GM18870 (cell line): ENCODE results near the gene LAMA3.
"Not testable (repeated sequence)": the region's sequence is repeated elsewhere in the genome, so short reads cannot be mapped to it uniquely, and the experiment has no call there.

Source experiments
- ATAC-seq: cut with Tn5 transposase; IDR thresholded peaks from one replicate; pipeline ENCODE4 v1.9.1; 2021; ENCODE audit warnings: moderate library complexity; ENCODE audit not compliant: unreplicated experiment

Gene LAMA3

DNA sequence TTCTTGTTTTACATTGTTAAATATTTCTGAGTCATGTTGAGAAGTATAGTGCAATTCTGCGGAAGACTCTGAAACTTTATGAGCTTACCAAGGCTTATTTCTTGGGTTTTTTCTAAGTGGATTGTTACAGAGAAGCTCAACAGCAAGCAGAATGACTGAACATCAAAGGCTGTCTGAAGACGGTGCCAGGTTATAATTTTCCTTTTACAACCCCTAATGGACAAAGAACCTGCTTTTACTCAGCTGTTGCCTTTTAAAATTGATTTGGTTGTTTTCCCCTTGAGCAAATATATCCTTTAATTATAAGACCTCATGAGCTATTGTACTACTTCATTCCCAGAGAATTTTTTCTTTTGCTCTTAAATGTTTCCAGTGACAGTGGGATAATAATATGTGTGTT is 41.6 kb downstream of the LAMA3 start:
- no peak for ATAC-seq

DNA sequence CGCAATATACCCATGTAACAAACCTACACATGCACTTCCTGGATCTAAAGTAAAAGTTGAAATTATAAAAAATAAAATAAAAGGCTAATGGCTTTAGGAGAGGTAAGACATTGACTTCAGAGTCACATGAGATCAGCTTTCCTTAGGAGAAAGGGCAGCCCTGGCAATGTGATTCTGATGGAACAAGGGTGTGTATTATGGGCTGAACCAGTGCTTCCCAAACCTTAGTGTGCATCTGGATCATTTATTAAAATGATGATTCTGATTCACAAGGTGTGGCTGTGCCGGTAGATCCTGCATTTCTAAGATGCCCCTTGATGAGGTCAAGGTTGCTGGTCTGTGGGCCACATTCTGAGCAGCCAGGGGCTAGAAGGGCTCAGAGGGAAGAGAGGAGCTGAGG is 42.6 kb downstream of the LAMA3 start:
- no peak for ATAC-seq

DNA sequence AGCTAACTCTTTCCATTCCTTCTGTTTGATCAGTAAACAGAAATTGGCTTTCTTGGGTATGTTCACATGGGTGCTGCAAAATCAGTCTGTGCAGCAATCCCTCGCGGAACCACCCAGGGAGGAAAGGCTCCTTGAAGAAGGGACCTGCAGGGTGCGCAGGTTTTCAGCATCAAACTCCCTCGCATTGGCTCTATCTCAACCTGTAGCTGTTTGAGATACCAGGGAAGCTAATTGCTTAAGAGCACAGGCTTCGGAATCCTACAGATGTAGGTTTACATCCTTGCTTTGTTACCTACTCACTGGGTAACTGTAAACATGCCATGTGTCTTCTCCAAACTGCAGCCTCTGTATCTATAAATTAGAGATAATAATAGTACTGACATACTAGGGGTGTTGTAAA is 43.2 kb downstream of the LAMA3 start:
- ATAC-seq: no peak

DNA sequence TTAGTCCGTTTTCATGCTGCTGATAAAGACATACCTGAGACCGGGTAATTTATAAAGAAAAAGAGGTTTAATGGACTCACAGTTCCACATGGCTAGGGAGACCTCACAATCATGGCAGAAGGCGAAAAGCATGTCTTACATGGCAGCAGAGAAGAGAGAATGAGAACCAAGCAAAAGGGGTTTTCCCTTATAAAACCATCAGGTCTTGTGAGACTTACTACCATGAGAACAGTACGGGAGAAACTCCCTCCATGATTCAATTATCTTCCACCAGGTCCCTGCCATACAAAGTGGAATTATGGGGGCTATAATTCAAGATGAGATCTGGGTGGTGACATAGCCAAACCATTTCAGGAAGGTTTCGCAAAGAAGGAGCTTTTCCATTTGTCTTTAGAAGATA is 44.0 kb downstream of the LAMA3 start:
- ATAC-seq: not testable (repeated sequence)

DNA sequence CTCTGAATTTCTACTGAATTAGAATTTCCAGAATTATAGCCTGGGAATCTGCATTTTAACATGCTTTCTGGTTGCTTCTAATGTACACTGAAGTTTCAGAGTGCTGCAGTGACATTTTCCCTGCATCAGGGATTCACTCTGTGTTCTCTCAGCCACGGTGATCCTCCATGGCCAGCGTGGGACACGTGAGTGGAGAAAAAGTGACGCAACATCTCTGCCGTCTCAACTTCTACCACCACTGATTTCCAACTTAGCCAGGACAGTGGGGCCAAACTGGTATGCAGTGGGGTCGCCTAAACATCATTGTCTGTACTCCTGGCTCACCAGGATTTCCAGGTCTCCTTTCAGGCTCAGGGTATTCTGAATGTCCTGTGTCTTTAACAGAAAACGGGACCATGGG is 44.6 kb downstream of the LAMA3 start:
- no peak for ATAC-seq

DNA sequence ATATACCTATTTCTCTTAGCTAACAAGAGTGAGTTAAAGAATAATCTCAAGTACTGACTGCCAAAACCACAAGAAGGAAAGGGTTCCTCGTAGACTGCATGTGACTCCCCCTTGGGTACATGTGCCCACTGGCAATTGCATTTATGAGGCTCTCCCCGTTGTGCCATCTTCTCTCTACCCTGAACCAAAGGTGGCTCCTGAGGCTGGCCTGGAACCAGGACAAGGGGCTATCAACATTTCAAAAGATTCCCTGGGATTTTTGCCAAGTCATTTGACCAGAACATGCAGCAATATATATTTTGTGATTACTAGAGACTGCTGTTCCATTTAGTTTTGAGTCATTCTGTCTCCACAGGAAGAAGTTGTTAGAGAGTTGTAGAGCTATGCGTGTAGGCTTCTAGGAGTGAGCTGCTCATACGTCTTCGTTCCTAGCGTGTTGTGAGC is 45.8 kb downstream of the LAMA3 start:
- ATAC-seq: peak; percentile 63

DNA sequence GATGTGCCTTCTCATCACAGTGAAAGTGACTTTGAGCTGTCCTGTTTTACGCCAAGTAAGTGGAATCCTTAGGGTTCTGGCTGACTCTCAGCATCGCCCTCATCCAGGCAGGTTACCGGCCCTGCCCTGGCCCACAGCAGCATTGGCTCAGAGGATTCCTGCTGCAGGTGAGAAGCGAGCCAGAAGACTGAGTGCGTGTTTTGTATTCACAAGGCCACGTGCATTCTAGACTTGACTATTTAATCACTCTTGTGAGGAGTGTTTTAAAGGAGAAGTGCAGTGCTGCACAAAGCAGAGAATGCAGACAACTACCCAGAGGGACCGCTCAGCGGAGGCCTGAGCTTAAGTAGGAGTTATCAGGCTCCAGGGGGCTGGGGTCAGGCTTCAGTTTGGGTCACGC is 48.3 kb downstream of the LAMA3 start:
- no peak for ATAC-seq

DNA sequence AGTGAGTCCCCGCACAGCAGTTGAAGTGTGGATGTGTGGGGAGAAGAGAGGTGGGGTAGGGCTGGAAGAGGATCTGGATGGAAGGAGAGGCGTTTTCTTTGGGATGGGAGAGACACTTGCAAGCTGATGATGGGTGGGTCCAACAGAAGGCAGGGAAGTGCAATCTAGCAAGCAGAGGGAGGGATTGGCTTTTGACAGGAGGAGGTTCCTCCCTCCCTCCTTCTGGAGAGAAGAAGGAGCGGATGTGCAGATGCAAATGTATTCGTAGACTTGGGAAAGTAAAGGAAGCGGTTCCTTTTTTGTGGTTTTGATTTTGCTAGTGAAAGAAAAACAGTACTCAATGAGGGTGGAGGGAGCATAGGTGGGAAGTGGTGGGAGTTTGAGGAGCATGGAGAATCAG is 48.9 kb downstream of the LAMA3 start:
- no peak for ATAC-seq

DNA sequence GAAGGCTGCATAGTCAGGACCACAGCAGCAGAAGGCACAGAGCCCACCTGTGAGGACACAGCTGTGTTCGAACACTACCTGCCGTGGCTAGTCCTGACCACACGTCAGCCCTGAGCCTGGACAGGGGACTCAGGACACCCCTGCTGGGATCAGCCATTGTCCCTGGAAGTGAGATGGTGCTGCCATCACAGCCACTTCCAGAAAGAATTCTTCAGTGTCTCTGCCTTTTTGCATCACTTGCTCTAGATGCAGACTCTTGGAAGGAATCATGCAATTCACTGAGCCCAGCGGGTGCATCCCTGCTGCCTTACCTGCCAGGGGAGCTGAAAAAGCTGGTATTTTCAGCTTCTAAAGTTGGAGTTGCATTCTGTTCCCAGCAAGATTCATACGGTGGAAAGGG is 49.3 kb downstream of the LAMA3 start:
- ATAC-seq: no peak

DNA sequence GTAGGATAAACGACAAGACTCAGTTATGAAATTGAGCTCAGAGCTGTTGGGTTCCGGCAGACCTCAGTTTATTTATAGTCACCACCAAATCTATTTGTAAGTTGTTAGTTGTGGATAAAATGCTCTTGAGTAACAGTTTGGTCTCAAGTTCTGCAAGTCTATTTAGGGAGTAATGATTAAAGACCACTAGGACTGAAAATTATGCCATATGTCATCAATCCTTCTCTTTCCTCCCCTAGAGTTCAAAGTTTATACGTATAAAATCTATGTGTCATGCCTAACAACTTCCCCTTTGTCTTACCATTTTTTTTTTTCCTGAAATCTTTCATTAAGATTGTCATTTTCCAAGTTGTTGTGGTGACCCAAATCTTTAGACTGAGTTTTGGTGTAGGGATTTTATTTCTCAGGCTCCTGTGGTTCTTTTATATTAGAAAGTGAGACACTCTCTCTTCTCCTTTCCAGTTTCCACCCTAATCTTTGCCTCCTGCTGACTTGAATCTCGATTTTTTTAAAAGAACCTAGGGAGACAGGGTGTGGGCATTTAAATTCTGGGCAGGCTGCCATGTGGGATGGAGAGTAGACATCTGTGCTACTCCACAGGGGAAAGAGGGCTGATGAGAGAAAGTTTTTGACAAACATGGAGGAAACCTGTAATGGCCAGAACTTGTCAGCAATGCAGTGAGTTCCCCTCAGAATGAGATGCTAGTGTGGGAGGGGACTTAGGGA is 51.0 kb downstream of the LAMA3 start:
- no peak for ATAC-seq

DNA sequence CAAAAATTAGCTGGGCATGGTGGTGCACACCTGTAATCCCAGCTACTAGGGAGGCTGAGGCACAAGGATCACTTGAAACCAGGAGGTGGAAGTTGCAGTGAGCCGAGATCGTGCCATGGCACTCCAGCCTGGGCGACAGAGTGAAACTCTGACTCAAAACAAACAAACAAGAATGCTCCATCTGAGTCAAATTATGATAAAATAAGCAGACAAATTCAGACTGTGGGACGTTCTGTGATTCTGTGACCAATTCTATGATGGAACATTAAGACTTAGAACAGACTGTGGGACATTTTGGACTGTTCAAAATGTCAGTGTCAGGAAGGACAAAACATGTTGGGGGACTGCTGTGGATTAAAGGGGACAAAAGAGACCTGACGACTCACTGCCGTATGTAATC is 52.7 kb downstream of the LAMA3 start:
- ATAC-seq: peak; percentile 50

DNA sequence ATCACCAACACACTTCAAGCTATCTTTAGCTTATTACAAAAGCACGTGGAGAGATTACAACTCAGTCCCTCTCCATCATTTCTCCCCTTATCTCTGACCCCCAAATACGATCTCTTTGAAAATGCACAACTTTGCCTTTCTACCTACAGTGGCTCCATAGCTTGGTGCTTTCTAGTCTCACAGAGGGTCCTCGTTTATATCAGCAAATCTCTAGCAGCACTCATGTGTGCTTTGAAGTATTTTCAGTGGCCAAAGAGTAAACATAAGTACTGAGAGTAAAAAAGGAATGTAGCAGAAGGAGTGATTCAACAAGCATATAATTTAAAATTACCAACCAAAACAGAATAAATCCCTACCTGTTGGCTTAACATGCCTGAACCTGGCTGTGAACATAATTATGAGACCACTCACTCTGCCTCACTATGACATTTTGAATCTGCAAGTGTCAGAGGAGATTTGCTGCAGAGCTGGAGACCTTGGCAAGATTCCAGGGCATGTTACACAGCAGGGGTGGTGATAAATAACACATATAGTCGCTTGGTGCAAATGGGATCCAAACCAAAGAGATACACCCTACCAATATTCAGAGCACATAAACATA is 54.6 kb downstream of the LAMA3 start:
- no peak for ATAC-seq

DNA sequence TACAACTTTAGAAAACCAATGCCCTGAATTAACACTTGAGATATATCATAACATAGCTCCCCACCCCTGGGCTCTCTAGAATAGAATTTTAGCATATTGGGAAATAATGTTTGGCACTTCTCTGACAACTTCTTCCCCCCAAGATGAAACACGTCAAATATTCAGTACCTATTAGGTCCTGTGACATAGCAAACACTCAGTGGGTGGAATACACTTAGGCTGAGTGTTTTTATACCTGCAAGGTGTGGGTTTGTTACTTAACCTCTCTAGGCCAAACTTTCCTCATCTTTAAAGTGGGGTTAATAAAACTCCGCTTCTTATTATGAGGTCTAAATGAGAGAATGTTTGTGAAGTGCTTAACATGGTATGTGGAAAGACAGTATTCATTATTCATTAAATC is 56.1 kb downstream of the LAMA3 start:
- ATAC-seq: no peak

DNA sequence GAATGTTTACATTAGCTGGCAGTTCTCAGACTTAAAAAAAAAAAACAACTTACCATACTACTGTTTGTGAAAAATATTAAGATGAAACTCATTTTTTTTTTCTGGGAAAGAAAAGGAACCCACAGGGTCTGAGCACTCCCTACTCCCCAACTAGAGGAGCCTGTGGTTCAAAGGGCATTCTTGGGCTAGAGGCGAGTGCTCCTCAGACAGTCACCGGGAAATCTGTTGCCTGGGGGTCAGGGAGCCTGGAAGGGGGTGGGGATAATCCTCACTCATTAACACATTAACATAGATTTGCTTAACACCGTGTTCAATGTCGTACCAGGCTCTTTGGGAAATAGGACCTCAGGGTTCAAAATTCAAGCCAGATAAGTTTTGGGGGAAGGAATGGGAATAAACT is 57.6 kb downstream of the LAMA3 start:
- no peak for ATAC-seq

DNA sequence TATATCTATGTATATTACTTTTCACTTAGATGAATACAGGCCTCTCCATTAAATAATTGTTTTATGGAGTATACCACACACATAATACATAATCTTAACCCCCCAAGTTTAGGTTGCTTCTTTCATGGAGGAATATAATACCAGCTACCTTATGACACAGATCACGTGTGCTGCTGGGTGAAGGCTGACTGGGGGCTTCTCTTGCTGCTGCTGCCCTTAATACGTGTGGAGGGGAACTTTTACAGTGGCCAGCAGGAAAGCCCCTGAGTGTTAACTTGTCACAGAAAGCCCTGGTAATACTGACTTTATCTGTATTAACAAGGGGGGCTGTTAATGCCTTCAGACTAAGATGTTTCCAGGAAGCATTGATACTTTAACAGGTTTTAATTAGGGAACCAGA is 63.1 kb downstream of the LAMA3 start:
- no peak for ATAC-seq

DNA sequence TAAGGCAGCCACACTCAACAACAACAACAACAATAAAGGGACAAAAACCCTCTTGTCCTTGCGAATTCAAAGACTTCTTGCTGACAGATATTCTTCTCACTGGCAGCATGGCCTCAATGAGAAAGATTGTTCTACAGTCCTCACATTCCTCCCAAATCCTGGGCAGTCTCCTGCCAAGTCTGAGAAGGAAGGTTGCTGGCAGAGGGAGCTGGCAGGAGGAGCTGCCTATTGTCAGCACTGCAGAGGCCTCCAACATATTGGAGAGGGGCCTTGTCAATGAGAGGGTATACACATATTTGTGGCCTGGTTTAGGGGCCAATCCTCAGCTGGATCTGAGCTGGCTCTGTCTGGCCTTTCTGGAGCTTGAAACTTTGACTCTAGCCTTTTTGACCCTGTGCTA is 63.5 kb downstream of the LAMA3 start:
- no peak for ATAC-seq

DNA sequence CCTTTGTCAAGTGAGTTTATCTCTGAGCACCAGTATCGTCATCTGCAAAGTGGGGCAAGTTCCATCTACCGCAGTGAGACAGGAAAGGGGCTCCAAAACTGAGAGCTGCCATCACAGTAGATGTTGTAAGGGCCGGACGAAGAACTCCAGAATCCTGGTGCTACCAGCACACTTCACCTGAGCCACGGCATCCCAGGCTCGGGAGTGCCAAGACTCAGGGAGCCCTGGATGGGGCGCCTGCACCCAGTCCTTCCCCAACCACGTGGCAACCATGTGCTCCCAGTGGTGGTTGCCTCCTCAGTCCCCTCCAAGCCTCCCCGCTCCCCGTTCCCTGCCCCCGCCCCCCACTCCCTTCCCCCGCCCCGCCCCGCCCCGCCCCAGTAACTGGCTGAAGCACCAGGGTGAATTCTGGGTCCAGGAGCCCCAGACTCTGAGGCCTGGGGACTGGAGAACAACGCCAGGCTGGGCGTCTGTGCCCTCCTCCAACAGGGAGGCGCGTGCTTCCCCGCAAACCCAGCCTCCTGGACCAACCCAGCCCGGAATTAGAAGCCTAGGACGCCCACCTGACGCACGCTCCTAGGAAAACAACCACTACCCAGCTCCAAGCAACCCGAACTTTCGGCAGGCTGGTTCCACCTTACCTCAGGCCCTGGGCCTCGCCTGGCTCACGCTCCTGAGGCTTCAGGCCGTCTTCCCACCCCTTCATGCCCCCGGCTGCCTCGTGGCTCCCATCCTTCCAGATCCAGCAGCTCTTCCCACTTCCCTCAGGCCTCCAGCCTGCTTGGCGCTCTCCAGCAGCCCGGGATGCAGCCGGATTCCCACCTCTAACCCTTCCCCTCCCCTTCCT is 67.6 kb downstream of the LAMA3 start:
- no peak for ATAC-seq

DNA sequence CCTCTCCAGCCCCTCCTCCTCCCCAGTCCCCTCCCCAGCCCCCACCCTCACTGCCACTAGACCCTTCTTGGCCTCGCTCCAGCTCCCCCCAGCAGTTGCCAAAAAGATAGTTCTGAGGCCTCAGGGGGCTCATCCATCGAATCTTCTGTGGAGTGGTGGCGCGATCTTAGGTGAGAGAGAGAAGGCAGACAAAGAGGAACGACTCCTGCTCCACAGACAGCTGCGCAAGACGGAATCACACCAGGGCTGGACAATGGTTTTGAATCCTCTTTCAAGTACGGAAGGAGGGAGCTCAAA is 68.1 kb downstream of the LAMA3 start:
- no peak for ATAC-seq

DNA sequence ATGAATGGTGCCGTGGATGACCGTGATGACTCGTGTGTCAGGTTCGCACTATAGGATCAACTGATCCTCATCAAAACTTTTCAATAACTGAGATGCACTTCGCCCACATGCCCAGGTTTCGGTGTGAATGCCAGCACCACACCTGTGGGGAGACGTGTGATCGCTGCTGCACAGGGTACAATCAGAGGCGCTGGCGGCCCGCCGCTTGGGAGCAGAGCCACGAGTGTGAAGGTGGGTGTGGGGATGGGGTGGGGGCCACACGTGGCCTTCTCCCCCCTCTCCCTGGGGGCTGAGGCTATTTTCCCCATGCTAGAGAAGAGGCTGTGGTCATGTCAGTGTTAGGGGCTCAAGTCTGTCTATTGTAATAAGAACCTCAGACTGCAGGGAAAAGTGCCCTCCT is 69.0 kb downstream of the LAMA3 start:
- ATAC-seq: no peak

DNA sequence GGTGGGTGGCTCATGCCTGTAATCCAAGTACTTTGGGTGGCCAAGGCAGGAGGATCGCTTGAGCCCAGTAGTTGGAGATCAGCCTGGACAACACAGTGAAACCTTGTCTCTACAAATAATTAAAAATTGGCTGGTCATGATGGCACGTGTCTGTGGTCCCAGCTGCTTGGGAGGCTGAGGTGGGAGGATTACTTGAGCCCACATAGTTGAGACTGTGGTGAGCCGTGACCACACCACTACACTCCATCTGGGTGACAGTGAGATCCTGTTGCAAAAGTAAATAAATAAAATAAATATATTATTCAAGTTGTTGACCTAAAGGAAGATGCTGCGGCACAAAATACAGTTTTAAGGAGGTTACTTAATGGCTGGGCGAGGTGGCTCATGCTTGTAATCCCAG is 72.7 kb downstream of the LAMA3 start:
- ATAC-seq: no peak

DNA sequence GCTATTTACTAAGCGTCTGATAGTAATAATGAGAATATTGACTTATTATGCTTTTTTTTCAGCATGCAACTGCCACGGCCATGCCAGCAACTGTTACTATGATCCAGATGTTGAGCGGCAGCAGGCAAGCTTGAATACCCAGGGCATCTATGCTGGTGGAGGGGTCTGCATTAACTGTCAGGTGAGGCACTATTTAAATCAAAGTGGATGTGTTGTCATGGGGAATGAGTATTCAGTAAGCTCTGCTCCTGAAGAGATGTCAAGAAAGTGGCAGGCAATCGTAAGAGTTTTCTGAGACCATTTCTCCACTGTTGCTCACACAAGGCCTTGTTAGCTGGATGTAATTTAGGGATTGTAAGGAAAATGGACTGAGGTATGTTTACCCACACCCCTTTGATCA is 74.1 kb downstream of the LAMA3 start:
- ATAC-seq: no peak

DNA sequence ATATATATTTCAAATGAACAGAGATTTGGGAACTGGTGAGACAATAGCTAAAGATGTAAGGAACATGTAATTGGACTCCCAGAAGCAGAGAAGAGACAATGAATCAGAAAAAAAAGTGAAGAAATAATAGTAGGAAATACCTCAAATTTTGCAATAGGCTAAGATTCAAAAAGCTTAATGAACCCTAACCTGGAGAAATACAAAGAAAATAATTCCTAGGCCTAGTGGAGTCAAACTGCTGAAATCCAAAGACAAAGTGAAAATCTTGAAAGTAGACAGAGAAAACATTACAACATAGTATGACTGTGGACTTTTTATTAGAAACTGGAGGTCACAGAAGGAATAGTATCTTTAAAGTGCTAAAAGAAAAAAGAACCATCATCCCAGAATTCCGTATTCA is 76.7 kb downstream of the LAMA3 start:
- ATAC-seq: no peak
